GM23338 (cell line): ENCODE measurements around the gene ALPL. TPM values are rescaled to one million over a fixed set of nuclear protein-coding genes. Genes with fewer than 3 reads are reported as not detected.
A peak's percentile ranks its signal among the peaks of the same experiment; 100 is the strongest.

ENCODE experiments used
- ATAC-seq: fragments of 200-7000 bp; cut with Tn5 transposase; 3 replicates; pipeline ENCODE4 v1.9.1; 2020
- DNase-seq: peaks from one replicate; pipeline ENCODE4 v3.0.0-alpha.2; 2015; ENCODE audit warnings: low spot score
- H2AFZ ChIP-seq: fragments of 200-600 bp; sonication (generic); 2 replicates; pipeline ENCODE4 v1.8.0; 2016; ENCODE audit warnings: antibody characterized with exemption, mild to moderate bottlenecking, moderate library complexity
- H3F3A ChIP-seq: fragments of 200-600 bp; sonication (generic); replicated peaks from 2 replicates; pipeline ENCODE4 v1.8.0; 2017; ENCODE audit warnings: antibody characterized with exemption, mixed run types, low read depth
- H3K27ac ChIP-seq: fragments of 200-600 bp; sonication (generic); 2 replicates; pipeline ENCODE4 v1.6.1; 2016; ENCODE audit warnings: low read depth
- H3K27me3 ChIP-seq: fragments of 200-600 bp; sonication (generic); 2 replicates; pipeline ENCODE4 v1.8.0; 2016; ENCODE audit warnings: mild to moderate bottlenecking, mixed run types, moderate library complexity; ENCODE audit not compliant: insufficient read depth
- H3K36me3 ChIP-seq: fragments of 200-600 bp; sonication (generic); 2 replicates; pipeline ENCODE4 v1.8.0; 2016; ENCODE audit warnings: mild to moderate bottlenecking; ENCODE audit not compliant: insufficient read depth
- H3K4me1 ChIP-seq: fragments of 200-600 bp; sonication (generic); 2 replicates; pipeline ENCODE4 v1.8.0; 2016; ENCODE audit warnings: mild to moderate bottlenecking, moderate library complexity; ENCODE audit not compliant: insufficient read depth
- H3K4me2 ChIP-seq: fragments of 200-600 bp; sonication (generic); 2 replicates; pipeline ENCODE4 v1.7.1; 2017; ENCODE audit warnings: mixed run types
- H3K4me3 ChIP-seq: fragments of 200-600 bp; sonication (generic); 2 replicates; pipeline ENCODE4 v1.6.1; 2016; ENCODE audit warnings: mixed run types
- H3K79me2 ChIP-seq: fragments of 200-600 bp; sonication (generic); replicated peaks from 2 replicates; pipeline ENCODE4 v1.8.0; 2017; ENCODE audit warnings: mild to moderate bottlenecking; ENCODE audit not compliant: insufficient read depth
- H3K9me2 ChIP-seq: fragments of 200-600 bp; sonication (generic); 2 replicates; pipeline ENCODE4 v1.8.0; 2017; ENCODE audit not compliant: insufficient read depth
- H4K20me1 ChIP-seq: fragments of 200-600 bp; sonication (generic); replicated peaks from 2 replicates; pipeline ENCODE4 v1.8.0; 2017; ENCODE audit warnings: mild to moderate bottlenecking; ENCODE audit not compliant: insufficient read depth
- H3K27ac Mint-ChIP-seq: 2 replicates; pipeline ENCODE4 v1.8.0; 2020; ENCODE audit warnings: inconsistent platforms, mild to moderate bottlenecking, moderate library complexity, mixed read lengths
- H3K27me3 Mint-ChIP-seq: 3 replicates; pipeline ENCODE4 v1.8.0; 2022; ENCODE audit warnings: low read depth, mild to moderate bottlenecking, moderate library complexity, mixed read lengths, inconsistent platforms; ENCODE audit not compliant: insufficient read depth, poor library complexity
- H3K36me3 Mint-ChIP-seq: 3 replicates; pipeline ENCODE4 v1.8.0; 2021; ENCODE audit warnings: low read depth, mild to moderate bottlenecking, inconsistent platforms, moderate library complexity, mixed read lengths
- H3K4me1 Mint-ChIP-seq: 3 replicates; pipeline ENCODE4 v1.8.0; 2020; ENCODE audit warnings: mild to moderate bottlenecking, inconsistent platforms, mixed read lengths
- H3K4me3 Mint-ChIP-seq: 3 replicates; pipeline ENCODE4 v1.8.0; 2021; ENCODE audit warnings: moderate library complexity, mild to moderate bottlenecking, inconsistent platforms, mixed read lengths
- H3K9me3 Mint-ChIP-seq: 3 replicates; pipeline ENCODE4 v1.8.0; 2020; ENCODE audit warnings: moderate library complexity, mild to moderate bottlenecking, inconsistent platforms, mixed read lengths
- CREB1 ChIP-seq: fragments of 250-450 bp; sonication (Bioruptor Pico); IDR thresholded peaks from 2 replicates; pipeline ENCODE4 v1.5.0; 2020; ENCODE audit warnings: low read depth, mild to moderate bottlenecking, moderate library complexity
- NANOG ChIP-seq: IDR thresholded peaks from 2 replicates; pipeline ENCODE4 v1.6.1; 2016; ENCODE audit warnings: antibody characterized with exemption, borderline replicate concordance
- ZNF114 ChIP-seq: fragments of 250-450 bp; sonication (Bioruptor Pico); IDR thresholded peaks from 2 replicates; pipeline ENCODE4 v1.5.0; 2020; ENCODE audit warnings: mild to moderate bottlenecking, moderate library complexity
- polyA plus RNA-seq: library from polyadenylated mRNA; unstranded; fragments of >200 nt; fragmentation: Nextera tagmentation; extraction: Ambion mirVana; gene quantifications from 2 replicates; pipeline ENCODE4 v1.2.1, GENCODE V29; 2016
- total RNA-seq: library from RNA; depleted of rRNA; stranded (reverse); fragments of >200 nt; shearing (Covaris generic); gene quantifications from 2 replicates; pipeline ENCODE4 v1.2.3, GENCODE V29; 2014
- TF ChIP-seq, protein P1 (sequence below): fragments of 250-450 bp; sonication (Bioruptor Pico); IDR thresholded peaks from 2 replicates; pipeline ENCODE4 v1.5.0; 2020; ENCODE audit warnings: mild to moderate bottlenecking, moderate library complexity
- TF ChIP-seq, protein P2 (sequence below), 2 experiments: fragments of 200-600 bp in 1 of 2; sonication (generic) in 1 of 2; conservative IDR thresholded peaks; 2 replicates each; pipeline versions ENCODE4 v1.5.1 to v1.6.1; 2016 to 2017; ENCODE audit warnings: antibody characterized with exemption in 2 of 2, low read depth in 2 of 2, mild to moderate bottlenecking in 2 of 2, moderate library complexity in 1 of 2

Gene ALPL
- total and polyA plus RNA-seq, 2 experiments from 2014 or later, result 116 to 187 TPM

DNA sequence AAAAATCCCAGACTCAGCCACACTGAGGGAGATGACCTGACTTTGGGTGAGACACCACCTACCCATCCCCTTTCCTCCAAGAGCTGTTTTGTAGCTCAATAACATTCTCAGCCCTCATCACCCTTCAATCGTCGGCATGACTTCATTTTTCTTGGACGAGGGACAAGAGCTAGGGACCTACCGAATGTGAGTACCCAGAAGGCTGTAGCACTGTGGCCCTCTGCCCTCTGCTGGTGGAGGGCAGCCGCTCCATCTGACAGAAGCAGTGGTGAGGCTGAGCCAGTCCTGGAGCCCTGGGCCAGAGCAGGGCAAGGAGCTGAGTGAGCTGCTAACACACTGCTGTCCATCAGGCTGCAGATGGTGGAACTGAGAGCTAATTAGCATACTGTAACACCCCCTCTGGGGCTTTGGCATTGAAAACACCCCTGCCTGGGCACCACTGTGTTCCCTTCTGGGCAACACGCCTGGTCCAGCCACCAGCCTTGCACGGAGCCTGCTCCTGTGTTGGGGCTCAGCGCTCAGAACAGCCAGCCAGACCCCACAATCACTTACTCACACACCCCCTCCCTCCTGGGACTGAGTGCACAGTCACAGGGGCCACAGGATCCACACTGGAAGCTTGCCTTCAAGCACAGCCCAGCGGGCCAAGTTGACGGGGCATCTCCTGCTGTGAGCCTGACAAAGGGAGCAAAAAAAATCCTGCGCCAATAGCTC, 18.3 kb upstream of the ALPL start:
- Mint-ChIP-seq H3K36me3 (peaks cover 14% of the 10 kb centered on the region; the same call in 2 of the 3 replicates), H3K9me3 (peaks cover 30% of the 10 kb centered on the region), H3K4me3 (no peak overlapping the region), H3K4me1 (peaks cover 6% of the 10 kb centered on the region; the same call in 1 of the 3 replicates), H3K27ac (no peak overlapping the region), H3K27me3 (peaks cover 9% of the 10 kb centered on the region)
- TF ChIP-seq NANOG, result no peak
- no peak for TF ChIP-seq ZNF114 (CRISPR knock-in tag)
- TF ChIP-seq CREB1, result no peak
- TF ChIP-seq, protein P1, sequence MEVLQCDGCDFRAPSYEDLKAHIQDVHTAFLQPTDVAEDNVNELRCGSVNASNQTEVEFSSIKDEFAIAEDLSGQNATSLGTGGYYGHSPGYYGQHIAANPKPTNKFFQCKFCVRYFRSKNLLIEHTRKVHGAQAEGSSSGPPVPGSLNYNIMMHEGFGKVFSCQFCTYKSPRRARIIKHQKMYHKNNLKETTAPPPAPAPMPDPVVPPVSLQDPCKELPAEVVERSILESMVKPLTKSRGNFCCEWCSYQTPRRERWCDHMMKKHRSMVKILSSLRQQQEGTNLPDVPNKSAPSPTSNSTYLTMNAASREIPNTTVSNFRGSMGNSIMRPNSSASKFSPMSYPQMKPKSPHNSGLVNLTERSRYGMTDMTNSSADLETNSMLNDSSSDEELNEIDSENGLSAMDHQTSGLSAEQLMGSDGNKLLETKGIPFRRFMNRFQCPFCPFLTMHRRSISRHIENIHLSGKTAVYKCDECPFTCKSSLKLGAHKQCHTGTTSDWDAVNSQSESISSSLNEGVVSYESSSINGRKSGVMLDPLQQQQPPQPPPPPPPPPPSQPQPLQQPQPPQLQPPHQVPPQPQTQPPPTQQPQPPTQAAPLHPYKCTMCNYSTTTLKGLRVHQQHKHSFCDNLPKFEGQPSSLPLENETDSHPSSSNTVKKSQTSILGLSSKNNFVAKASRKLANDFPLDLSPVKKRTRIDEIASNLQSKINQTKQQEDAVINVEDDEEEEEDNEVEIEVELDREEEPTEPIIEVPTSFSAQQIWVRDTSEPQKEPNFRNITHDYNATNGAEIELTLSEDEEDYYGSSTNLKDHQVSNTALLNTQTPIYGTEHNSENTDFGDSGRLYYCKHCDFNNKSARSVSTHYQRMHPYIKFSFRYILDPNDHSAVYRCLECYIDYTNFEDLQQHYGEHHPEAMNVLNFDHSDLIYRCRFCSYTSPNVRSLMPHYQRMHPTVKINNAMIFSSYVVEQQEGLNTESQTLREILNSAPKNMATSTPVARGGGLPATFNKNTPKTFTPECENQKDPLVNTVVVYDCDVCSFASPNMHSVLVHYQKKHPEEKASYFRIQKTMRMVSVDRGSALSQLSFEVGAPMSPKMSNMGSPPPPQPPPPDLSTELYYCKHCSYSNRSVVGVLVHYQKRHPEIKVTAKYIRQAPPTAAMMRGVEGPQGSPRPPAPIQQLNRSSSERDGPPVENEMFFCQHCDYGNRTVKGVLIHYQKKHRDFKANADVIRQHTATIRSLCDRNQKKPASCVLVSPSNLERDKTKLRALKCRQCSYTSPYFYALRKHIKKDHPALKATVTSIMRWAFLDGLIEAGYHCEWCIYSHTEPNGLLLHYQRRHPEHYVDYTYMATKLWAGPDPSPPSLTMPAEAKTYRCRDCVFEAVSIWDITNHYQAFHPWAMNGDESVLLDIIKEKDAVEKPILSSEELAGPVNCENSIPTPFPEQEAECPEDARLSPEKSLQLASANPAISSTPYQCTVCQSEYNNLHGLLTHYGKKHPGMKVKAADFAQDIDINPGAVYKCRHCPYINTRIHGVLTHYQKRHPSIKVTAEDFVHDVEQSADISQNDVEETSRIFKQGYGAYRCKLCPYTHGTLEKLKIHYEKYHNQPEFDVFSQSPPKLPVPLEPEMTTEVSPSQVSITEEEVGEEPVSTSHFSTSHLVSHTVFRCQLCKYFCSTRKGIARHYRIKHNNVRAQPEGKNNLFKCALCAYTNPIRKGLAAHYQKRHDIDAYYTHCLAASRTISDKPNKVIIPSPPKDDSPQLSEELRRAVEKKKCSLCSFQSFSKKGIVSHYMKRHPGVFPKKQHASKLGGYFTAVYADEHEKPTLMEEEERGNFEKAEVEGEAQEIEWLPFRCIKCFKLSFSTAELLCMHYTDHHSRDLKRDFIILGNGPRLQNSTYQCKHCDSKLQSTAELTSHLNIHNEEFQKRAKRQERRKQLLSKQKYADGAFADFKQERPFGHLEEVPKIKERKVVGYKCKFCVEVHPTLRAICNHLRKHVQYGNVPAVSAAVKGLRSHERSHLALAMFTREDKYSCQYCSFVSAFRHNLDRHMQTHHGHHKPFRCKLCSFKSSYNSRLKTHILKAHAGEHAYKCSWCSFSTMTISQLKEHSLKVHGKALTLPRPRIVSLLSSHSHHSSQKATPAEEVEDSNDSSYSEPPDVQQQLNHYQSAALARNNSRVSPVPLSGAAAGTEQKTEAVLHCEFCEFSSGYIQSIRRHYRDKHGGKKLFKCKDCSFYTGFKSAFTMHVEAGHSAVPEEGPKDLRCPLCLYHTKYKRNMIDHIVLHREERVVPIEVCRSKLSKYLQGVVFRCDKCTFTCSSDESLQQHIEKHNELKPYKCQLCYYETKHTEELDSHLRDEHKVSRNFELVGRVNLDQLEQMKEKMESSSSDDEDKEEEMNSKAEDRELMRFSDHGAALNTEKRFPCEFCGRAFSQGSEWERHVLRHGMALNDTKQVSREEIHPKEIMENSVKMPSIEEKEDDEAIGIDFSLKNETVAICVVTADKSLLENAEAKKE (CRISPR knock-in tag), result no peak
- TF ChIP-seq, protein P2, sequence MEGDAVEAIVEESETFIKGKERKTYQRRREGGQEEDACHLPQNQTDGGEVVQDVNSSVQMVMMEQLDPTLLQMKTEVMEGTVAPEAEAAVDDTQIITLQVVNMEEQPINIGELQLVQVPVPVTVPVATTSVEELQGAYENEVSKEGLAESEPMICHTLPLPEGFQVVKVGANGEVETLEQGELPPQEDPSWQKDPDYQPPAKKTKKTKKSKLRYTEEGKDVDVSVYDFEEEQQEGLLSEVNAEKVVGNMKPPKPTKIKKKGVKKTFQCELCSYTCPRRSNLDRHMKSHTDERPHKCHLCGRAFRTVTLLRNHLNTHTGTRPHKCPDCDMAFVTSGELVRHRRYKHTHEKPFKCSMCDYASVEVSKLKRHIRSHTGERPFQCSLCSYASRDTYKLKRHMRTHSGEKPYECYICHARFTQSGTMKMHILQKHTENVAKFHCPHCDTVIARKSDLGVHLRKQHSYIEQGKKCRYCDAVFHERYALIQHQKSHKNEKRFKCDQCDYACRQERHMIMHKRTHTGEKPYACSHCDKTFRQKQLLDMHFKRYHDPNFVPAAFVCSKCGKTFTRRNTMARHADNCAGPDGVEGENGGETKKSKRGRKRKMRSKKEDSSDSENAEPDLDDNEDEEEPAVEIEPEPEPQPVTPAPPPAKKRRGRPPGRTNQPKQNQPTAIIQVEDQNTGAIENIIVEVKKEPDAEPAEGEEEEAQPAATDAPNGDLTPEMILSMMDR (conservative IDR thresholded peaks at IDR 0.05; ENCODE audit: low read depth in 2 of 2), result peak; percentile 48 to 70
- H3K36me3 ChIP-seq, result no peaks in the 10 kb centered on the region
- DNase-seq (peak; percentile 74), ATAC-seq (peak; percentile 76)
- H3K4me3 ChIP-seq, result no peak overlapping the region
- no peaks in the 10 kb centered on the region for H3F3A ChIP-seq
- H3K9me2 ChIP-seq, result no peaks in the 10 kb centered on the region
- no peak overlapping the region for H3K4me2 ChIP-seq
- H3K4me1 ChIP-seq, result no peaks in the 10 kb centered on the region
- no peak overlapping the region for H2AFZ ChIP-seq
- no peaks in the 10 kb centered on the region for H3K27me3 ChIP-seq
- no peaks in the 10 kb centered on the region for H3K79me2 ChIP-seq
- H3K27ac ChIP-seq, result no peak overlapping the region
- H4K20me1 ChIP-seq, result no peaks in the 10 kb centered on the region
